T-helper 1 cell (primary cell): ENCODE measurements around the gene ETV3.

Experiments
- DNase-seq, 5 donors: peaks; one replicate each; pipeline ENCODE4 v3.0.0-alpha.2; 2012 to 2020

The ETV3 gene

DNA sequence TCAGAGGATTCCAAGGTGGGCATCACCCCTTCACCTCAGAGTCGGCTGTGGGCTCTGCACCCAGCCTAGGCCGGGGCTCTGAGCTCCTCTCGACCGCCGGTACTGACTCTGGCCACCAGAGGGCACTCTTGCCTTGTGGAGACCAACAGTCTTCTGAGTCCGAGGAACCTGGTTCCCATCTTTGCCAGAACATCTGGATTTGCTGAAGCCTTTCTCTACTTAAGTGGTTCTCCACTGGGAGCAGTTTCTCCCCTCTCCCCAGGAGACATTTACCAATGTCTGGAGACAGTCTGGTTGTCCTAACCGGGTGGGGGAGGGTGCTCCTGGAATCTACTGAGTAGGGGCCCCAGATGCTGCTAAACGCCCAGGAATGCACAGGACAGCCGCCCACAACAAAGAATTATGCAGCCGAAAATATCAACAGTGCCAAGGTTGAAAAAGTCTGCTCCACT, 48.0 kb downstream of the ETV3 start:
- peak; percentile 66 to 87 (median 72) for DNase-seq

DNA sequence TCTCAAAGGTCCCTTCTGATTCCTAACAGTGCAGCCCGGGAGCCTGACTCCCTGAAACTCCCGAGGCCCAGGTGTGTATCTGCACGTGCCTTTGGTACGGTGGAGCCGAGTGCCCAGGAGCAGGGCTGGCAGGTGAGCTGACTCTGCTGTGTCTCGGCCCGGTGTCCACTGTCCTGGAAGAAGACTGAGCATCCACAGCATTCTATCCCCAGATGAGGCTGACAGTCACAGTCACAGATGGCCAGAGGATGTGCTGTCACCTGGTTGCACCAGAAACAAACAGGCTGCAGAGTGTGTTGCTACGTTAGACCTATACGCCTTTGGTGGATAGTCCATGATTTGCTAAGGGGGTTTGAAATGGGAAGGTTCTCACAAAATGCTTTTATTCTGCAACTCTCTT, 48.4 kb downstream of the ETV3 start:
- no peak for DNase-seq

DNA sequence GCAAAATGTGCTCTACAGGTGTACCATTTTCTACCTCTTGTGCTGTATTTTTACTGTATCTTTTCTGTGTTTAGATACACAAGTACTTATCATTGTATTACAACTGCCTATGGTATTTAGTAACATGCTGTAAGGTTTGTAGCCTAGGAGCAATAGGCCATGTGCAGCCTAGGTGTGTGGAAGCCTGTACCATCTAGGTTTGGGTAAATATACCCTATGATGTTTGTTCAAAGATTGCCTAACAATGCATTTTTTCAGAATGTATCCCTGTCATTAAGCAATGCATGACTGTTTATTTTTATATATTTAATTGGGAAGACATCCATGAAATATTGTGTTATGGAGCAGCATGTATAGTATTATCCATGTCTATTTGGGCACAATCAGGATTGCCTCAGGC, 49.6 kb downstream of the ETV3 start:
- no peak for DNase-seq

DNA sequence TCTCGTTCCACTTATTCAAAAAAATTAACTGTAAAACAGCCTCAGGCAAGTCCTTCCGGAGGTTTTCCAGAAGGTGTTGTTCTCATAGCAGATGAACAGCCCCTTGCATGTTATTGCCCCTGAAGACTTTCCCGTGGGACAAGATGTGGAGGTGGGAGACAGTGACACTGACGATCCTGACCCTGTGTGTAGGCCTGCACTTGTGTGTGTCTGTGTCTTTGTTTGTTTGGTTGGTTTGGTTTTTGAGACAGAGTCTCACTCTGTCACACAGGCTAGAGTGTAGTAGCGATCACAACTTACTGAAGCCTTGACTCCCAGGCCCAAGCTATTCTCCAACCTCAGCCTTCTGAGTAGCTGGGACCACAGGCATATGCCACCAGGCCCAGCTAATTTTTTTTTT, 51.2 kb downstream of the ETV3 start:
- DNase-seq = no peak

DNA sequence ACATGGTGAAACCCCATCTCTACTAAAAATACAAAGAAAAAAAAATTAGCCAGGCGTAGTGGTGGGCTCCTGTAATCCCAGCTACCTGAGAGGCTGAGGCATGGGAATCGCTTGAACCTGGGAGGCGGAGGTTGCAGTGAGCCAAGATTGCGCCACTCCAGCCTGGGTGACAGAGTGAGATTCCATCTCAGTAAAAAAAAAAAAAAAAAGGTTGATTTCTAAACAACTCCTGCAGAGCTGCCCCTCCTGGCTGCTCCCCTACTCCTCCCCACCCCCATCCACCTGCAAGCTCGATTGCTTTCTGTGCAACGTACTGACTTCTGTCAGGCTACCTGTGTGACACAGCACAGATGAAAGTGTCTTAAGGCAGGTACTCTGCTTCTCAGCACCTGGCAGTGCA, 51.9 kb downstream of the ETV3 start:
- no peak for DNase-seq

DNA sequence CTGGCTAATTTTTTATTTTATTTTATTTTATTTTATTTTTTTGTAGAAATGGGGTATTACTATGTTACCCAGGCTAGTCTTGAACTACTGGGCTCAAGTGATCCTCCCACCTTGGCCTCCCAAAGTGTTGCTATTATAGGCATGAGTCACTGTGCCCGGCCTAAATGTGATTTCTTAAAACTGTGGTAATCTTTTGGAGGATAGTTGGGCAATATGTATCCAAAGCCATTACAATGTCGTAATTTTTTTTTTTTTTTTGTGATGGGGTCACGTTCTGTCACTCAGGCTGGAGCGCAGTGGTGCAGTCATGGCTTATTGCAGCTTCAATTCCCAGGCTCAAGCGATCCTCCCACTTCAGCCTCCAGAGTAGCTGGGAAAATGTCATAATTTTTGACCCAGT, 52.8 kb downstream of the ETV3 start:
- DNase-seq = no peak

DNA sequence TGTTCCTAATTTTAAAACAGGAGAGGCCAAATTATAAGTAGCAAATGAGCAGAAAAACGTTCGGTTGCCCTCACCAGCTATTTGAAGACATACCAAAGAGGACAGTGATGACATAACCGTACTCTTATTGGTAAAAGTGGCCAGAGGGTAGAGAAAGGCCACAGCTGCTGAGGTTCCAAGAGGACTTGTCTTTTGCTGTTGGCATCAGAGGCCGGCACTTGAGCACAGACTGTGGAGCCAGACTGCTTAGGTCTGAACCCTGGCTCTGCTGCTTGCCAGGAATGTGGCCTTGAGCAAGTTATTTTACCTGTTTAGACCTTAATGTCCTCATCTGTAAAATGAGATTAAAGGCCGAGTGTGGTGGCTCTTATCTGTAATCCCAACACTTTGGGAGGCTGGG, 53.5 kb downstream of the ETV3 start:
- DNase-seq = no peak

DNA sequence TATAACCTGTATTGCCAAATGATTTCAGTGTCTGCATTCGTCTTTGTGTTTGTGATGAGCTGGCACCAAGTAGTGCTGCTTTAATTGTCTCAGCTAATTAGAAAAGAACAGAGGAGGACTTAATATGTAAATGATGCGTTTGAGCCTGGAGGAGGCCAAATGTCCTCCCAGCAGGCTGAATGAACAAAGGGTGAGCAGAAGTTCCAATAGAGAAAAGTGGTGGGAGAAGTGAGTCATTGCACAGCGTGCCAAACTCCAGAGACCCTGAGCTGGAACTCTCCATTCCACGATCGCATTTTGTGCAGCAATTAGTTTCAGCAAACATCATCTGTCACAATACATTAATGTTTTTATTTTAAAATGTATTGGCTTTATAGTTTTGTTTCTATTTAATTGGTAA, 56.5 kb downstream of the ETV3 start:
- DNase-seq = no peak

DNA sequence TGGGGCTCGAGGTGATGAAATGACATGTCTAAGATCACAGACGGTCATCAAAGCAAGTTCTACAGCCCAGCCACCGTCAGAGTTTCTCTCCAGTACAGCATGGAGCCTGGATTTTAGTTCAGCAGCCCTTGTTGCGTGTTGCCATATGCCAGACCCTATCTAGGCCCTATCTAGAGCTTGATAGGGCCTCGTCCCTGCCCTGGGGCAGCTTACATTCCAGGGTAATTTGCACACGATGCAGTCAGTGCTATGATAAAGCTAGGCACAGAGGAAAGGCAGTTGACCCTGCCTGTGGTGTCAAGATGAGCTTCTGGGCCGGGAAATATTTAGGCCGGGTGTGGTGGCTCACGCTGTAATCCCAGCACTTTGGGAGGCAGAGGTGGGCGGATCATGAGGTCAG, 57.5 kb downstream of the ETV3 start:
- DNase-seq = no peak

DNA sequence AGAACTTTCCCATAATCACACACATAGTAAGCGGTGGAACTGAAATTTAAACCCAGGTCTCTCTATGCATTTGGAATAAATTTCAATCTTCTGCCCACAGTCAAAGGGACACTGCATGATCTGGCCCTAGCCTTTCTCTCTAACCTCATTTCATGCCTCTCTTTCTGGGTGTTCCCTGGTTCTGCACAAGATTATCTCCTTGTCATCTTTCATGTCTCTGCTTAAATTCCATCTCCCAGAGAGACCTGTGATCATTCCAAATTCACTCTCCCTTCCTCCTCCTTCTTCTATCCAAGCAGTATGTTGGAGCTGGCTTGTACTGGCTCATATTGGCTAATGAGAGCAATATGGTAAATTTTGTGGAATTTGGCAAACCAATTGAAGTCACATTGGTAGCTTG, 60.8 kb downstream of the ETV3 start:
- DNase-seq = no peak

DNA sequence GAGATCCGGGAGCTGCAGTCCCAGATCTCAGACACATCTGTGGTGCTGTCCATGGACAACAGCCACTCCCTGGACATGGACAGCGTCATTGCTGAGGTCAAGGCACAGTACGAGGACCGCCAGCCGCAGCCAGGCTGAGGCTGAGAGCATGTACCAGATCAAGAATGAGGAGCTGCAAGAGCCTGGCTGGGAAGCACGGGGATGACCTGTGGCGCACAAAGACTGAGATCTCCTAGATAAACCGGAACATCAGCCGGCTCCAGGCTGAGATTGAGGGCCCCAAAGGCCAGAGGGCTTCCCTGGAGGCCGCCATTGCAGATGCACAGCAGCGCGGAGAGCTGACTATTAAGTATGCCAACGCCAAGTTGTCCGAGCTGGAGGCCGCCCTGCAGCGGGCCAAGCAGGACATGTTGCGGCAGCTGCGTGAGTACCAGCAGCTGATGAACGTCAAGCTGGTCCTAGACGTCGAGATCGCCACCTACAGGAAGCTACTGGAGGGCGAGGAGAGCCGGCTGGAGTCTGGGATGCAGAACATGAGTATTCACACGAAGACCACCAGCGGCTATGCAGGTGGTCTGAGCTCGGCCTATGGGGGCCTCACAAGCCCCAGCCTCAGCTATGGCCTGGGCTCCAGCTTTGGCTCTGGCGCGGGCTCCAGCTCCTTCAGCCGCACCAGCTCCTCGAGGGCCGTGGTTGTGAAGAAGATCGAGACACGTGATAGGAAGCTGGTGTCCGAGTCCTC, 64.1 kb downstream of the ETV3 start:
- peak in 2 of 5 donors; percentile 17 to 25 for DNase-seq
